NCI-H1092 treated with DMSO at 0.1 percent for 48 hours (cell line): ENCODE results near the gene CBR1.

Experiments
- DNase-seq: peaks from one replicate; lab custom pipeline; 2025; lab: John Stamatoyannopoulos, UW

Gene CBR1

GRCh38 chr21:36115138-36115730 is 45.4 kb downstream of the CBR1 start:
- no peak for DNase-seq

- no peak for DNase-seq
Observed at GRCh38 chr21:36117286-36117741, 47.5 kb downstream of the CBR1 start.

GRCh38 chr21:36120304-36120888 is 50.6 kb downstream of the CBR1 start:
- no peak for DNase-seq
